ENCODE results near the gene ANKMY1.
A peak's percentile ranks its signal among the peaks of the same experiment; 100 is the strongest.
"Not testable (repeated sequence)": the region's sequence is repeated elsewhere in the genome, so short reads cannot be mapped to it uniquely, and the experiment has no call there.

Gene ANKMY1

DNA sequence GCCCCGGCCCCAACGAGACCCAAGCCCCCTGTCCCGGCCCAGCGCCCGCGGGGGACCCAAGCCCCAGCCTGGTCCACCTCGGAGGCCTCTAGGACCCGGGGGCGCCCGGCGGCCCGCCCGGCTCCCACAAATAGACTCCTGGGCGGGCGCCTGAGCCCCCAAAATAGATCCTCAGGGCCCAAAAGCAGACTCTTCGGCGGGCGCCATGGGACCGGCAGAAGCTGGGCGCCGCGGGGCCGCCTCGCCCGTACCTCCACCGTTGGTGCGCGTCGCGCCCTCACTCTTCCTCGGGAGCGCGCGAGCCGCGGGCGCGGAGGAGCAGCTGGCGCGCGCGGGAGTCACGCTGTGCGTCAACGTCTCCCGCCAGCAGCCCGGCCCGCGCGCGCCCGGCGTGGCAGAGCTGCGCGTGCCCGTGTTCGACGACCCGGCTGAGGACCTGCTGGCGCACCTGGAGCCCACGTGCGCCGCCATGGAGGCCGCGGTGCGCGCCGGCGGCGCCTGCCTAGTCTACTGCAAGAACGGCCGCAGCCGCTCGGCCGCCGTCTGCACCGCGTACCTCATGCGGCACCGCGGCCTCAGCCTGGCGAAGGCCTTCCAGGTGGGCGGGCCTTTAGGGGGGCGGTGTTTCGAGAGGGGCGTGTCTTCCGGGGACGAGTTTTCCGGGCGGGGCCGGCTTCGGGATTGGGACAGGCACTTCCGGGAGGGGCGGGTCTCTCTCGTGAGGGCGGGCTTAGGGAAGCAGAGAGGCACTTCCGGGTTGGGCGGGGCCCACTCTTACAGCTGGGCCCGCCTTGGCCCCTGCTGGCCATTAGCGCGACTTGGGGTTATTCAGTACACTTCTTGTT, 2.9 kb upstream of the ANKMY1 start:
- peaks cover 74% of the 10 kb centered on the region for H3K4me1 Mint-ChIP-seq
- DNase-seq: peak; percentile 100
- no peaks in the 10 kb centered on the region for H3K27me3 Mint-ChIP-seq
- H3K4me3 Mint-ChIP-seq: peak overlapping the region; percentile 86
- ATAC-seq: peak; percentile 51
- peaks cover 46% of the 10 kb centered on the region for H3K36me3 Mint-ChIP-seq (ENCODE audit: low read depth)
- no peaks in the 10 kb centered on the region for H3K9me3 Mint-ChIP-seq
- peak overlapping the region; percentile 86 for H3K27ac Mint-ChIP-seq

DNA sequence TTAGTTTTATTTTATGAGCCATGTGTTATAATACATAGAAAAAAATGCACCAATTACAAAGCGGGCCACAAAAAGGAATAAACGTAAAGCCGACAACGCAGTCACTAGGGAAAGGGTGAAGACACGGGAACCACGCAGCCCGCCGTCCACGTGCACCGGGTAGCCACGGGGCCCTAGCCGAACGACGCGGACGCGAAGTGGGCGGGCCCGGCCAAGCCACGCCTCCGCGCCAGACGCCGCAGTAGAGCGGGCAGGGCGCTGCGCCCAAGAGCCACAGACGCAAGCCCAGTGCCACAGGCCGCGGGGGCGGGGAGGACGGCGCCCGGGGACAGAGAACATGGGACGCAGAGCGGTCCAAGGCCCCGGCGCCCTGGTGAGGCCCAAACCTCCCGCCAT, 2.3 kb upstream of the ANKMY1 start, which contains the start of gene DUSP28:
DUSP28 (plus strand) TSS at position 274 of the 396 bp plus-strand sequence. CDS start 328 bp downstream, outside the sequence.
- Mint-ChIP-seq H3K4me1 (peaks cover 67% of the 10 kb centered on the region), H3K4me3 (peak within 1 kb of the TSS; percentile 86), H3K27ac (peak within 1 kb of the TSS; percentile 88), H3K9me3 (no peaks in the 10 kb centered on the region), H3K36me3 (ENCODE audit: low read depth) (peaks cover 46% of the 10 kb centered on the region), H3K27me3 (no peaks in the 10 kb centered on the region)
- DNase-seq (peak; percentile 94), ATAC-seq (peak; percentile 65)

DNA sequence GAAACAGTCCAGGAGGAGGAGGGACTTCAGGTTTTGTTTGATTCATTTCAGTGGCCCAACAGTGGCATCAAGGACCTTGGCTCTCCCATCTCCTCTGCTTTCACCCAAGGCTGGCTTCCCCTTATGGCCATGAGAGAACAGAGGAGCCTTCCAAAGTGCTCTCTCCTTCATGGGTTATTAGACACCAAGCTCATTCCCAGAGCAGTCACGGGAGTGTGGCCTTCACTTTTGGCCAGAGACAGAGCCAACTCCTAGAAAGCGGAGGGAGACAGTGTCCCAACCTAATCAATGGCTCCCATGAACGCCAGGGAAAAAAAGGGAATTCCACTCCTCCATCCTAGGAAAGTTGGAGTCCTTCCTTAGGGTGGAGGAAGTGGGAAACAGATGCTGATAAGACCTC, 1.5 kb upstream of the ANKMY1 start:
- ATAC-seq (no peak), DNase-seq (no peak)
- Mint-ChIP-seq H3K4me1 (peaks cover 59% of the 10 kb centered on the region), H3K27ac (peak overlapping the region; percentile 88), H3K4me3 (peak overlapping the region; percentile 86), H3K27me3 (no peaks in the 10 kb centered on the region), H3K36me3 (ENCODE audit: low read depth) (peaks cover 43% of the 10 kb centered on the region), H3K9me3 (no peaks in the 10 kb centered on the region)

DNA sequence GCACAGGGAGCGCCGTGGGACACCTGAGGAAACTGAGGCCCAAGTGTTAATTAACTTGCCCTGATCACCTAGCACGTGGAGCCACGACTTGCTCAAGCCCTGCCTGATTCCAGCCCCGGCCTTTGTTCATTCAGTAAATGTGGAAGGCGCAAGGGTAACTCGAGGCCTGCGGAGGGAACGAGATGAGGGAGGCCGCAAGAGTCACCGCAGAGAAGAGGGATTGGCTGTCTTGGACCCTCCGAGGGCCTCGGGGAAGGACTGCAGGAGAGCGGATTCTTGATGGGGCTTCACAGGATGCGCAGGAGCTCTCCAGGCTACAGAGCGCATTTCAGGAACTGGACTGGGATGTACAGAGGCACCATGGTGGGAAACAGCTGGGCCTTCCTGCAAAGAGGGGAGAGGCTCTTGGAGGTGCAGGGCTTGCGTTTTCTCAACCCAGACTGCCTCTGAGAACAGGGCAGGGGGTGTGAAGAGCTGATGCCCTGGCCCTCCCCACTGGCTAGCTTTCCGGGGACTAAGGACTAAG, 511 bp upstream of the ANKMY1 start:
- H3K4me3 Mint-ChIP-seq: peak overlapping the region; percentile 86
- DNase-seq: no peak
- H3K9me3 Mint-ChIP-seq: no peaks in the 10 kb centered on the region
- H3K36me3 Mint-ChIP-seq (ENCODE audit: low read depth): peaks cover 36% of the 10 kb centered on the region
- no peaks in the 10 kb centered on the region for H3K27me3 Mint-ChIP-seq
- ATAC-seq: no peak
- H3K27ac Mint-ChIP-seq: peak overlapping the region; percentile 88
- peaks cover 49% of the 10 kb centered on the region for H3K4me1 Mint-ChIP-seq

DNA sequence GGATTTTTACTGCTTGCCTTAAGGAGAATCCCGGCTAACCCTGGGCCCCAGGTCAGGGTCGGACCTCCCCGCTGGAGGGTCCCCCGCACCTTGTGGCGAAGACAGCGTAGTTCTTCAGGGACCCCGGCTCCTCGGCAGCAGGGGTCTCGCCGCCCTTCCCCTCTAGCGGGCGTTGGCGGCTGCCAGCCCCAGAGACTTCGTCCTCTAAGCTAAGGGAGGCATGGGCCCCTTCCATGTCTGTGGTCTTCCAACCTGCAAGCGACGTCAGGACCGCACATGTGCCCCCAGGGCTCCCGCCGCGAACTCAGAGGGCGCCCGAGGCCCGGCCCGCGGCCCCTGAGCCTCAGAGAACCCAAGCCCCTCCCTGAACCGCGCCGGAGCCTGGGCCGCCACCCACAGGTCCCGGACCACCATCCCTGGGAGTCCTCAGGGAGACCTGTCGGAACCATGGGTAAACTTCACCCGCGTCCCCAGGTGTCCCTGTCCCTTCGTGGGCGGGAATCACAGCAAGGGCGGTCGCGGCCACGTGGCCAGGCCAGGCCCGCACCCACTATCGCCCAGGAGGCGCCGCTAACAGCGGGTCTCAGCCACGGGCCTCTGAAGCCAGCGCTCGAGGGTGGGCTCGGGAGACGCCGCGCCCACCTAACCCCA, 562 bp downstream of the ANKMY1 start:
- no peak for ATAC-seq
- Mint-ChIP-seq H3K36me3 (ENCODE audit: low read depth) (peaks cover 34% of the 10 kb centered on the region), H3K27ac (no peak overlapping the region), H3K9me3 (no peaks in the 10 kb centered on the region), H3K4me3 (peak overlapping the region; percentile 16), H3K4me1 (peaks cover 39% of the 10 kb centered on the region), H3K27me3 (no peaks in the 10 kb centered on the region)
- no peak for DNase-seq

DNA sequence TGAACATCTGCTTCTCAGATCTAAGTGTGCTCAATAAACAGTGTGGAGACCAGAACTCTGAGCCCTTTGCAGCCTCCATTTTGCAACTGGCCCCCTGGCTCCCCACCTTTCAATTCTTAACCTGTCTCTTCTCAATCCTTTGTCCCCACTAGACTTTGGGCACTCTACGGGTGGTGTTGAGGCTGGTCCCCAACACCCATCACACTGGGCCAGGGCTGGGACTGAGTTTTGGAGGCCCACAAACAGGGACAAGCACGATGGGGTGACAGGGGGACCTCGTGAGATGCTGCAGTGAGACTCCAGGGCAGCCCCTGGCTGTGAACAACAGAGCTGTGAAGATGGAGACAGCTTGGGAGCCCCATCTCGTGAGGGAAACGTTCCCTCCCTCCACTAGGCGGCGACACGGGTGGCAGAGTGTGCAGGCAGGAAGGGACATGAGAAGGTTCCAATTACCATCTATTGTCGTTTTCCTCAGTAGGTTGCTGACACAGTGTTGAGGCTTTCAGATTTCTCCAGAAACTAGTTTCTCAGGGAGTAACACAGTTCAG, 1.2 kb downstream of the ANKMY1 start:
- ATAC-seq (no peak), DNase-seq (peak; percentile 64)
- Mint-ChIP-seq H3K36me3 (ENCODE audit: low read depth) (peaks cover 36% of the 10 kb centered on the region), H3K9me3 (peaks cover 4% of the 10 kb centered on the region), H3K4me1 (peaks cover 38% of the 10 kb centered on the region), H3K4me3 (peak overlapping the region; percentile 16), H3K27ac (no peak overlapping the region), H3K27me3 (no peaks in the 10 kb centered on the region)

DNA sequence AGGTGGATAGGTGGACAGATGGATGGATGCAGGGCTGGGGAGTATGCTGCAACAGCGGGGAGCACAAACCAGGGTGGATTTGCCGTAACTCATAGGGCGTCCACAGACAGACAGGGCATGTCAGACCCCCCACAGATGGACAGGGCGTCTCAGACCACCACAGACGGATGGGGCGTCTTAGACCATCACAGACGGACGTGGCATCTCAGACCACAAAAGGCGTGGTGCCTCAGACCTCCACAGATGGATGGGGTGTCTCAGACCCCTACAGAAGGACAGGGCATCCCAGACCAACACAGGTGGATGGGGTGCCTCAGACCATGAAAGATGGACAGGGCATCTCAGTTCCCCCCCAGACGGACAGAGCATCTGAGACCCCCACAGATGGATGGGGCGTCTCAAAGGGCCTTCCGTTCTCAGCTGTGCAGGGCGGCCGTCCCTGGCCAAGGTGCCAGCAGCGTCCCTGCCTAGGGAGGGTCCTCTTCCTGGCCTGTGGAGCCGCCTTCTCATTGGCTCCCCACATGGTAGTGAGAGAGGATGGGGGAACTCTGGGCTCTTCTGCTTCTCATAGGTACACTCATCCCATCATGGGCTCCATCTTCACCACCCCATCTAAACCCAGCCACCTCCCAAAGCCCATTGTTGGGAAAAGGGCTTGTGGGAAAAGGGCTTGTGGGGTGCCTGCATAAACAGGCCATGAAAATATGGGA, 2.1 kb downstream of the ANKMY1 start:
- Mint-ChIP-seq H3K27ac (no peak overlapping the region), H3K4me1 (peaks cover 33% of the 10 kb centered on the region), H3K27me3 (no peaks in the 10 kb centered on the region), H3K9me3 (peaks cover 7% of the 10 kb centered on the region), H3K36me3 (ENCODE audit: low read depth) (peaks cover 41% of the 10 kb centered on the region), H3K4me3 (no peak overlapping the region)
- DNase-seq (no peak), ATAC-seq (no peak)

DNA sequence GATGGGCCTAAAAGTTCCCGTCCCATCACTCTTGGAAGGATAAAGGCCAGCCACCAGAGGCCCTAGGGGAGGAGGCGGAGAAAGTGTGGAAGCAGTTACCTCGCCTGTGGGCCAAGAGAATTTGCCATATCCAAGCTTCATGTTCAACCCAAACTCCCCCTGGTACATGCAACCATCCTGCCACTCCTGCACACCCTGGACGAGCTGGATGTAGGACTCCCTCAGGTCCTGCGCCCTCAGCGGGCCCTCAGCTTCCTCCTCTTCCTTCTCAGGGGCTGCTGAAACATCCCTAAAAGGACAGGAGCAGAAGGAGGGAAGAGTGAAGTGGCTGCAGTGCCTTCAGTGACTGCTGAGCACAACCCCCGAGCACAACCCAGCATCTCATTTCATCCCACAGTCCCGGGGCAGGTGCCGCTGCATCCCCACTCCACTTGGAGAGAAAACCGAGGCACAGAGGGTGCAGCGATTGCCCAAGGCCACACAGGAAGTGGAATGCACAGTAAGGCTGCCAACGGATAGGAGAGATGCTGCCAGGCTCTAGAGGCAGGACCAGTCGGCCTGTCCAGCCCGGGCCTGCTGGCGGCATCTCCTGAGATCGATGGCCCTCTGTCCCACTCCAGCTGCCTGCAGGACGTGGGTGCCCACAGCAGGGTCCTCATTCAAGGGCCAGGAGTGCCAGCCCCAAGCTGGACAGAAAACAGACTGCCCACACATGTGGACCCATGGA, 2.9 kb downstream of the ANKMY1 start:
- H3K36me3 Mint-ChIP-seq (ENCODE audit: low read depth): peaks cover 46% of the 10 kb centered on the region
- no peak overlapping the region for H3K27ac Mint-ChIP-seq
- ATAC-seq (no peak), DNase-seq (no peak)
- H3K4me1 Mint-ChIP-seq: peaks cover 31% of the 10 kb centered on the region
- no peak overlapping the region for H3K4me3 Mint-ChIP-seq
- no peaks in the 10 kb centered on the region for H3K27me3 Mint-ChIP-seq
- H3K9me3 Mint-ChIP-seq: peaks cover 7% of the 10 kb centered on the region

DNA sequence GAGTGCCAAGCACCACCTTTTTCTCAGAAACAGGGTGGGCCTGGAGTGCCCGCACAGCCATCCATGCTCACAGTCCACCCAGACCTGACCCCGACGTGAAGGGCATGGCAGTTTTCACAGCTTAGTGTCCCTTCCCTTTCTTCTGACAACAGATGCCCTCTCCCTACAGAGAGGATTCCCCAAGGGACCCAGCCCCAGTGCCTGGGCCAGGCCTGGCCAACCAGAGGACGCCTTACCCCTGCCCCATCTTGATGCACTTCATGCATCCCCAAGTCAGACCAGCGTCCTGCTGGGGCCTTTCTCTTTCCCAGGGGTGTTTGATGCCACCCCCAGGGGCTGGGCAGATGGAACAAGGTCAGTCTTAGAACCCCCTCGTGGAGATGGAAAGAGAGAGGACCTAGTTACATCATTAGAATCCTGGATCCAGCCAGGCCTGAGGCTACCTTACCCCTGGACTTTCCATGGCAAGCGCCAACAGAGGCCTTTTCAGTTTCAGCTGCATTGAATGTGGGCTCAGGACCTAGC, 3.8 kb downstream of the ANKMY1 start:
- Mint-ChIP-seq H3K4me3 (no peak overlapping the region), H3K27me3 (no peaks in the 10 kb centered on the region), H3K27ac (no peak overlapping the region), H3K9me3 (peaks cover 7% of the 10 kb centered on the region), H3K36me3 (ENCODE audit: low read depth) (peaks cover 40% of the 10 kb centered on the region), H3K4me1 (peaks cover 22% of the 10 kb centered on the region)
- DNase-seq (no peak), ATAC-seq (no peak)

DNA sequence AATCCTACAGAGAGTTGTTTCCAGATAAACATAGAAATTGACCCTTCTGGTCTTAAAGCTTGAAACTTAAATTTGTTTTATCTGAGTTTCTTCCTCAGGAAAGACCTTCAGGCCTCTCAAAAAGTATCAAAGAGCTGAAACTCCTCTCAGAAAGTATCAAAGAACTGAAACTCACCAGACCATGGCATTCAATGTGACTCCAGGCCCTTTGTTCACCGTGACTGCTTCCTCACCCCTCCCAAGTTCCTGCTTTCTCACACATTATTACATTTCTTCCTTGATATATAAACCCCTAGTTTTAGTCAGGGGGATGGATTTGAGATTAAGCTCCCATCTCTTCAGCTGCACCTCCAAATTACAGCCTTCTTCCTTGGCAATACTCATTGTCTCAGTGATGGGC, 6.0 kb downstream of the ANKMY1 start:
- Mint-ChIP-seq H3K27ac (no peak overlapping the region), H3K4me1 (peaks cover 8% of the 10 kb centered on the region), H3K36me3 (ENCODE audit: low read depth) (peaks cover 39% of the 10 kb centered on the region), H3K27me3 (no peaks in the 10 kb centered on the region), H3K9me3 (peaks cover 7% of the 10 kb centered on the region), H3K4me3 (no peak overlapping the region)
- ATAC-seq: no peak
- no peak for DNase-seq

DNA sequence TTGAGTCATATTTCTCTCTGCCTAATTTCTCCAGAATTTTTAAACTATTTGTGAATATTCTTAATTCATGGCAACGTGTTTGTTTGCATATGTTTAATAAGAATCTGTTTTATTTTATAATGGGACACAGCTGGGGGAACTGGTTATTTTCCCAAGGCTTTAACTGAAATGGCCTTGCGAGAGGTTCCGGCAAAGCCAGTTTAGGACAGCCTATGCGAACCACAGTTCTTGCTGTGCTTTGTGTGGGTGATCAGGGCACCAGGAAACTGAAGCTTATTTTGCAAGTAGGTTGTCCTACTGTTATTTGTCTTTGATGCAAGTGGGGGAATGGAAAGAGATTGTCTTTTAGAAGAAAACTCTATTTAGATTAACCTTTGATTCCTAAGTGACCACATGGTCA, 6.5 kb downstream of the ANKMY1 start:
- ATAC-seq (no peak), DNase-seq (no peak)
- no peak overlapping the region for H3K27ac Mint-ChIP-seq
- H3K4me1 Mint-ChIP-seq: peaks cover 3% of the 10 kb centered on the region
- no peak overlapping the region for H3K4me3 Mint-ChIP-seq
- H3K27me3 Mint-ChIP-seq: no peaks in the 10 kb centered on the region
- H3K9me3 Mint-ChIP-seq: peaks cover 7% of the 10 kb centered on the region
- H3K36me3 Mint-ChIP-seq (ENCODE audit: low read depth): peaks cover 38% of the 10 kb centered on the region

DNA sequence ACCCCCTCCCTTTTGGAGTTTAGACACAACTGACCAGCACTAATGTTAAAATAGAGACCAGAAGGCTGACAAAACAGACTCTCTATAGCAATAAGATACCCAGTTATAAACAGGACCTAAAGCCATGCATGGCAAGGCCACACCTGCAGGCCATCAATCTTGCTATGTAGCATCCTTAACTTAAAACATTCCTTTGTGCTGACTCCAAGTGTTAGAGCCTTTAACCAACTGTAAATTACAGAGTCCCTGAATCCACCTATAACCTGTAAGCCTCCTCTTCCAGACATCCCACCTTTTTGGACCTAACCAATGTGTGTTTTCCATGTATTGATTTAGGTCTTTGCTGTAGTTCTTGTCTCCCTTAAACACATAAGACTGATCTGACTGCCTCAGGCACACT, 17.9 kb downstream of the ANKMY1 start:
- peaks cover 51% of the 10 kb centered on the region for H3K36me3 Mint-ChIP-seq (ENCODE audit: low read depth)

DNA sequence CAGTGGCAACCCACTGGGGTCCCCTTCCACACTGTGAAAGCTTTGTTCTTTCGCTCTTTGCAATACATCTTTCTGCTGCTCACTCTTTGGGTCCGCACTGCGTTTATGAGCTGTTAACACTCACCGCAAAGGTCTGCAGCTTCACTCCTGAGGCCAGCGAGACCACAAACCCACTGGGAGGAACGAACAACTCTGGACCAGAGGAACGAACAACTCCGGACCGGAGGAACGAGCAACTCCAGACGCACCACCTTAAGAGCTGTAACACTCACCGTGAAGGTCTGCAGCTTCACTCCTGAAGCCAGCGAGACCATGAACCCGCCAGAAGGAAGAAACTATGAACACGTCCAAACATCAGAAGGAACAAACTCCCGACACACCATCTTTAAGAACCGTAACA, 18.7 kb downstream of the ANKMY1 start:
- not testable (repeated sequence) for H3K9me3 Mint-ChIP-seq, H3K27ac Mint-ChIP-seq, DNase-seq, H3K4me1 Mint-ChIP-seq, H3K27me3 Mint-ChIP-seq, ATAC-seq, H3K4me3 Mint-ChIP-seq
- peaks cover 54% of the 10 kb centered on the region for H3K36me3 Mint-ChIP-seq (ENCODE audit: low read depth)

More for the DNA sequence above, 17.9 kb downstream of the ANKMY1 start:
- ATAC-seq (no peak), DNase-seq (no peak)
- Mint-ChIP-seq H3K9me3 (no peaks in the 10 kb centered on the region), H3K27me3 (no peaks in the 10 kb centered on the region), H3K4me3 (no peak overlapping the region), H3K4me1 (no peaks in the 10 kb centered on the region), H3K27ac (no peak overlapping the region)

Data from activated naive CD8-positive, alpha-beta T cell treated with anti-CD3 and anti-CD28 coated beads, Interleukin-2, amount 50 U/mL, for 24 hours (primary cell).